WI38 (cell line): ENCODE data around the gene FAIM2.
A peak's percentile ranks its signal among the peaks of the same experiment; 100 is the strongest.

Source experiments
- H3K4me3 ChIP-seq: 2 replicates; pipeline ENCODE4 v1.5.1; 2011; ENCODE audit warnings: low read depth, mild to moderate bottlenecking, control low read depth, low read length
- TF ChIP-seq, protein P1 (sequence below): IDR thresholded peaks from 2 replicates; pipeline ENCODE4 v1.5.1; 2012; ENCODE audit warnings: low read depth, mild to moderate bottlenecking, control low read depth, low read length

Gene FAIM2

GRCh38 chr12:49907352-49907751, 3.7 kb upstream of the FAIM2 start:
- TF ChIP-seq, protein P1, sequence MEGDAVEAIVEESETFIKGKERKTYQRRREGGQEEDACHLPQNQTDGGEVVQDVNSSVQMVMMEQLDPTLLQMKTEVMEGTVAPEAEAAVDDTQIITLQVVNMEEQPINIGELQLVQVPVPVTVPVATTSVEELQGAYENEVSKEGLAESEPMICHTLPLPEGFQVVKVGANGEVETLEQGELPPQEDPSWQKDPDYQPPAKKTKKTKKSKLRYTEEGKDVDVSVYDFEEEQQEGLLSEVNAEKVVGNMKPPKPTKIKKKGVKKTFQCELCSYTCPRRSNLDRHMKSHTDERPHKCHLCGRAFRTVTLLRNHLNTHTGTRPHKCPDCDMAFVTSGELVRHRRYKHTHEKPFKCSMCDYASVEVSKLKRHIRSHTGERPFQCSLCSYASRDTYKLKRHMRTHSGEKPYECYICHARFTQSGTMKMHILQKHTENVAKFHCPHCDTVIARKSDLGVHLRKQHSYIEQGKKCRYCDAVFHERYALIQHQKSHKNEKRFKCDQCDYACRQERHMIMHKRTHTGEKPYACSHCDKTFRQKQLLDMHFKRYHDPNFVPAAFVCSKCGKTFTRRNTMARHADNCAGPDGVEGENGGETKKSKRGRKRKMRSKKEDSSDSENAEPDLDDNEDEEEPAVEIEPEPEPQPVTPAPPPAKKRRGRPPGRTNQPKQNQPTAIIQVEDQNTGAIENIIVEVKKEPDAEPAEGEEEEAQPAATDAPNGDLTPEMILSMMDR: no peak
- no peak overlapping the region for H3K4me3 ChIP-seq

- TF ChIP-seq, protein P1: no peak
- H3K4me3 ChIP-seq: no peak overlapping the region
These were observed 2.1 kb upstream of the FAIM2 start for GRCh38 chr12:49905718-49906314.

DNA sequence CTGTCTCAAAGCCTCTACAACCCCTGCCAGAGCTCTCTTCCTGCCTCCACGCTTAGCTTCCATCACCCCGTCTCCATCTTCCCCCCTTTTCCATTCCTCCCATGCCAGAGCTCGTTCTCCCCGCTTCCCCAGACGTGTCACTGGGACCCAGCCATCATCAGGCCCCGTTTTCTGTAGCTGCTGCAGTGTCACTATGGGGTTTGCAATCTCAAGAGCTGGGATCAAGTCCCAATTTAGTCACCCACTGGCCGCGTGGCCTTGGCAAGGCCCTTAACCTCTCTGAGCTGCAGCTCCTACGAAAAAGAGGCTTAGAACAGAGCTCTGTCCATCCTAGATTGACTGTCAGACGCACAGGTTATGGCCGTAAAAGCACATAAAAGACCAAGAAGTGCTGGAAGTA, 901 bp upstream of the FAIM2 start:
- no peak overlapping the region for H3K4me3 ChIP-seq
- TF ChIP-seq, protein P1: no peak

DNA sequence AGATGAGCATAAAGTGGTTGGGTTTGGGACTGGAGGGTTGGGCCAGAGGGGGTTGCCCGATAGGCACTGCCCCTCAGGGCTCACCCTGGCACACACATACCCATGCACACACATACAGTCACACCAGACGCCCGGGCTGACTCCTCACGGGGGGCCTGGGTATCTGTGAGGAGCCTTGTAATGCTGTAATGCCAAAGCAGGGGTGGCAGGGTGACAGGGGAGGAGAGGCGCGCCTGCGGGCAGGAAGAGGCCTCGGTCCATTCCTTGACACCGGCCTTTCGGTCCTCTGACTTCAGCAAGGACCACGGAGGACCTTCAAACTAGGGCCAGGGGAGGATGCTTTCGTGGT, 375 bp downstream of the FAIM2 start:
- TF ChIP-seq, protein P1: no peak
- H3K4me3 ChIP-seq: peak overlapping the region; percentile 27; the same call in 1 of the 2 replicates

DNA sequence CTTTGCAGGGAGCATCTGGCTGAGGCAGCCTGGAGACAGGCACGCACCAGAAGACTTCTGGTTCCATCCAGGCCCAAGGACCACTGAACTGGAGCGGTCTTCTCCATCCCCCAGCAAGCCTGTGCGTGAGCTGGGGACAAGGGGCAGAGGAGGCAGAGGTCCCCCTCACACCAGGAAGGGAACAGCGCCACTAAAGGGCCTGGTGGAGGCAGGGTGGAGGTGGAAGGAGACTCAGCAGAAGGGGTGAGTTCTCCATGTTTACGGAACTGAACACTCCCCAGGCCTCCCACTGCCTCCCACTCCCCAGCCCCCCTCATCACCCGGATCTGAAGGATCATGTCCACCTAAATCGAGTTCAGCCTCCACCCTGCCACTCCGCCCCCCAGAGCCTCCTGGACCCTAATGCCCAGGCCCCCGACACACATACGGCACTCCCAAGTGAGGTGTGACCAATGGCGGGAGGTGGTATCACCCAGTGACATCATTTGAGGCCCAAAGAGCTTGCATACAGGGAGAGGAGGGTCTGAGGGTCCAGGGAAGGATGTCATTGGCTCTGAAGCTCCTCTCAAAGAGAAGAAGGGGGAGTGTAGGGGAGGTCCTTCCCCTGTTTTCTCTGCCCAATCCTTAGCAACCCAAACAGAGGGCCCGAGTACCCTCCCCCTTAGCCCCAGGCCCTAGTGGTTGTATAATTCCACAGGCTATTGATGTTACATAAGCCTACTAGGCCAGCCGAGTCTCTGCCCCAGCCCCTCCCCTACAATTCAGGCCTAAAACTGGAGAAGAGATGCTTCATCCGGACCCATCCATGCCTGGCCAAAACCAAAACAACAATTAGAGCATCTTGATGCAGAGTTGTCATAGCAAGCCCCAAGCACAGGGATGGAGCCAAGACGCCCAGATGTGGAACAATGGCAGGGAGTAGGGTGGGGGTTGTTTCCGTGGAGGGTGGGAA, 1.0 kb downstream of the FAIM2 start:
- TF ChIP-seq, protein P1: no peak
- no peak overlapping the region for H3K4me3 ChIP-seq

DNA sequence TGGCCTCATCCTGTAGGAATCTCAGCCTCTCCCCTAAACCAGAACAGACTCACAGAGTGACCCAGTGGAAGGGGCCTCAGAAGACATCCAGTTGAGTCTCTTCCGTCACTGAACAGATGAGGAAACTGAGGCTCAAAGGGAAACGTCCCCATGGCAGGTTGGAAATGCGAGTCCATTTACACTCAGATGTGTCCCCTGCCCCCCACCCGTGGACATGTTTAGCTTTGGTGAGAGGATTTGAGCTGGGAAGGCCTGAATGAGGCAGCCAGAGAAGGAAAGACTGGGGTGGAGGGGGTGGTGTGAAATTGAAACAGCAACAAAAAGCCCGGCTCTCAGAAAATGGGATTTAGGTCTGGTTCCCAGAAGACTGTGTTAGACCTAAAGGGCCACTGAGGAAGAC, 1.7 kb downstream of the FAIM2 start:
- TF ChIP-seq, protein P1: no peak
- no peak overlapping the region for H3K4me3 ChIP-seq

DNA sequence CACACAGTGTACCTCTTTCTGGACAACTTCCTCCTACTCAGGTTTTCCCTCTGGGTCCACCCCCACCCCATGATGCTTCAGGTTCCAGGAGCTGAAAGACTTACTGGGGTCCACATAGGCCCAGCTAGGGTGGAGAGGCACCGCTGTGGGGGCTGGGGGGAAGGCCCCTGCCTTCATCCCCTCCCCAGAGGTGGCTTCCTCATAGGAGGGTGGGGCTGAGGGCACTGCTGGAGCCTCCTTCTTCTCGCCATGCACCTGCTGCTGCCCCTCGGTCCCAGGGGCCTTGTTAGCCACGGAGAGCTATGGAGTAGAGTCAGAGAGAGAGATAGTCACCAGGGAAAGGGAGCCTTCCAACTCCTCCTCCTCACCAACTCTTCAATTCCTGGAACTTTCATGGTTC, 2.7 kb downstream of the FAIM2 start:
- TF ChIP-seq, protein P1: no peak

More for the DNA sequence above, 2.7 kb downstream of the FAIM2 start:
- no peak overlapping the region for H3K4me3 ChIP-seq
